K562 (cell line): Measurements from ENCODE around the gene DGLUCY. TPM values are rescaled to one million over a fixed set of nuclear protein-coding genes. Genes with fewer than 3 reads are reported as not detected.

Experiments used
- CBFB ChIP-seq: sonication (generic); formaldehyde crosslinking; IDR thresholded peaks from 2 replicates; pipeline ENCODE4 v1.4.0; 2020; ENCODE audit warnings: mild to moderate bottlenecking, missing genetic modification reagents
- CBX5 ChIP-seq: IDR thresholded peaks from 2 replicates; pipeline ENCODE4 v1.6.1; 2014; ENCODE audit warnings: low read depth, borderline replicate concordance
- CHD2 ChIP-seq: IDR thresholded peaks from 2 replicates; pipeline ENCODE4 v1.6.1; 2011; ENCODE audit warnings: low read depth, low read length
- CREB3L1 ChIP-seq: fragments of 450-650 bp; IDR thresholded peaks from 2 replicates; pipeline ENCODE4 v1.6.1; 2014; ENCODE audit warnings: low read depth, mild to moderate bottlenecking, moderate library complexity, borderline replicate concordance
- E2F1 ChIP-seq: sonication (generic); formaldehyde crosslinking; IDR thresholded peaks from 2 replicates; pipeline ENCODE4 v1.8.1; 2023; ENCODE audit warnings: mild to moderate bottlenecking, missing genetic modification reagents, moderate library complexity
- ESRRA ChIP-seq: fragments of 450-650 bp; IDR thresholded peaks from 2 replicates; pipeline ENCODE4 v1.6.1; 2014; ENCODE audit warnings: low read depth, mild to moderate bottlenecking, moderate library complexity, borderline replicate concordance
- FOXJ2 ChIP-seq: fragments of 200-800 bp; sonication (Bioruptor generic); IDR thresholded peaks from 2 replicates; pipeline ENCODE4 v1.6.1; 2016; ENCODE audit warnings: missing genetic modification characterization, missing compliant biosample characterization
- HMG20B ChIP-seq: fragments of 250-450 bp; sonication (Bioruptor Pico); IDR thresholded peaks from 2 replicates; pipeline ENCODE4 v1.5.0; 2021; ENCODE audit warnings: mild to moderate bottlenecking
- HNRNPK ChIP-seq: fragments of 200-400 bp; formaldehyde crosslinking; IDR thresholded peaks from one replicate; pipeline ENCODE4 v1.6.1; 2018; ENCODE audit warnings: mild to moderate bottlenecking, low read depth, low read length; ENCODE audit not compliant: poor library complexity, severe bottlenecking
- MECOM ChIP-seq: fragments of 250-450 bp; sonication (Bioruptor Pico); IDR thresholded peaks from 2 replicates; pipeline ENCODE4 v1.8.0; 2022; ENCODE audit warnings: inconsistent platforms
- NELFE ChIP-seq: IDR thresholded peaks from 2 replicates; pipeline ENCODE4 v1.6.1; 2011; ENCODE audit warnings: mild to moderate bottlenecking; ENCODE audit not compliant: insufficient read depth, insufficient read length
- PCBP1 ChIP-seq: fragments of 200-400 bp; formaldehyde crosslinking; IDR thresholded peaks from 2 replicates; pipeline ENCODE4 v1.6.1; 2018; ENCODE audit warnings: mild to moderate bottlenecking, low read depth, low read length; ENCODE audit not compliant: poor library complexity, severe bottlenecking
- SMAD4 ChIP-seq: fragments of 250-450 bp; sonication (Bioruptor Pico); conservative IDR thresholded peaks from 2 replicates; pipeline ENCODE4 v1.8.0; 2021; ENCODE audit warnings: inconsistent platforms, mild to moderate bottlenecking, moderate library complexity
- SMARCE1 ChIP-seq: fragments of 450-650 bp; IDR thresholded peaks from 2 replicates; pipeline ENCODE4 v1.7.1; 2016; ENCODE audit warnings: mild to moderate bottlenecking
- SRSF9 ChIP-seq: fragments of 200-400 bp; formaldehyde crosslinking; IDR thresholded peaks from 2 replicates; pipeline ENCODE4 v1.6.1; 2017; ENCODE audit warnings: low read depth, low read length, borderline replicate concordance
- TFE3 ChIP-seq: fragments of 450-650 bp; formaldehyde crosslinking; IDR thresholded peaks from 2 replicates; pipeline ENCODE4 v1.4.0; 2020; ENCODE audit warnings: mild to moderate bottlenecking, mixed read lengths
- XRCC5 ChIP-seq: fragments of 200-400 bp; formaldehyde crosslinking; IDR thresholded peaks from 2 replicates; pipeline ENCODE4 v1.6.1; 2017; ENCODE audit warnings: low read depth, mild to moderate bottlenecking, low read length
- ZNF584 ChIP-seq: fragments of 200-800 bp; sonication (Bioruptor generic); IDR thresholded peaks from 2 replicates; pipeline ENCODE4 v1.6.1; 2016; ENCODE audit warnings: low read depth, mild to moderate bottlenecking, missing genetic modification characterization, missing compliant biosample characterization
- ZNF740 ChIP-seq, 3 experiments: fragments of 200-800 bp in 1 of 3; sonication (Bioruptor generic) in 1 of 3; sonication (generic) in 1 of 3; formaldehyde crosslinking in 1 of 3; IDR thresholded peaks; 2 replicates each; pipeline versions ENCODE4 v1.6.1 to v1.8.0; 2016 to 2022; ENCODE audit warnings: mild to moderate bottlenecking in 2 of 3, missing compliant biosample characterization in 2 of 3, missing genetic modification characterization in 2 of 3, missing genetic modification reagents in 1 of 3
- polyA plus RNA-seq, 8 experiments: library from polyadenylated mRNA; depleted of rRNA in 4 of 8; stranded (reverse) in 5 of 8; unstranded in 3 of 8; fragments of >200 nt; fragmentation: Nextera tagmentation in 2 of 8; fragmentation: Illumina TruSeq in 1 of 8; extraction: Ambion mirVana in 2 of 8; extraction: Trizol in 1 of 8; gene quantifications; 2 replicates each; pipeline versions ENCODE4 v1.2.1 to v1.2.3, GENCODE V29; 2011 to 2014; ENCODE audit warnings: inconsistent platforms in 1 of 8, missing spikeins in 1 of 8
- total RNA-seq, 7 experiments: library from RNA; depleted of rRNA in 6 of 7; stranded (reverse); fragments of >200 nt in 6 of 7; fragmentation: Illumina TruSeq in 2 of 7; extraction: Trizol in 2 of 7; gene quantifications; 2 replicates each; pipeline versions ENCODE4 v1.2.1 to v1.2.3, GENCODE V29; 2011 to 2021; ENCODE audit warnings: low replicate concordance in 1 of 7
- TF ChIP-seq, protein P1 (sequence below): sonication (generic); formaldehyde crosslinking; IDR thresholded peaks from 2 replicates; pipeline ENCODE4 v1.8.1; 2023; ENCODE audit warnings: mild to moderate bottlenecking, missing genetic modification reagents
- TF ChIP-seq, protein P2 (sequence below): sonication (generic); formaldehyde crosslinking; IDR thresholded peaks from 2 replicates; pipeline ENCODE4 v1.8.1; 2022; ENCODE audit warnings: missing genetic modification reagents

The DGLUCY gene
- total and polyA plus RNA-seq, 9 of the 15 experiments (the other 6 are each of a cell fraction or from before 2014, with no cell fraction given) = 9.9 to 28.4 (median 21.0) TPM

DNA sequence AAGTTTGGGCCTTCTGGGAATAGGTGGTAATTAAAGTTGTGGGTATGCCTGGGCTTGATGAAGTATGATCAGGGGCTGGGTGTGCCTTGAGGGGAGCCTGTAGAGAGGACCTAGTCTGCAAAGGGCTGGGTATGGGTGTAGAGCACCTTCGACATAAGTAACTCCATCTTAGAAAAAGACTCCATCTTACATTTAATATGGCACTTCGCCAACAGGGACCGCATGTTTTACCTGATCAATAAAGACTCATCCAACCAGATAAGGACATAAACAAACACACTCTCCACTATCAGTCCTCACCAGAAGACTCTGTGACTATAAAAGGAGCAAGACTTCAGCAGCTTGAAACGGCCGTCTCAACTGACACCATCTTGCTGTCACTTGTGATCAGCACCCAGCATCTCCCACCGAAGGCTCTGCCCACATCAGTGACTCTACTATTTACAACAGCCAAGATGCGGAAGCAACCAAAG lies 154.1 kb downstream of the DGLUCY start (continued):
- no peak for TF ChIP-seq ZNF740 (CRISPR knock-in tag; IDR thresholded peaks at IDR 0.05)
- TF ChIP-seq ZNF740 (tag; IDR thresholded peaks at IDR 0.05) = peak in 1 of 2 experiments; percentile 97; a peak in 2 of 4 replicates
- peak; percentile 98 for TF ChIP-seq SMAD4 (CRISPR knock-in tag)
- TF ChIP-seq HMG20B (CRISPR knock-in tag) = no peak
- peak; percentile 83 for TF ChIP-seq SMARCE1
- TF ChIP-seq ZNF584 (CRISPR knock-in tag) = peak; percentile 98
- TF ChIP-seq MECOM (CRISPR knock-in tag) = peak; percentile 94
- TF ChIP-seq PCBP1 = no peak
- TF ChIP-seq HNRNPK = no peak
- TF ChIP-seq E2F1 = no peak
- TF ChIP-seq, protein P1, sequence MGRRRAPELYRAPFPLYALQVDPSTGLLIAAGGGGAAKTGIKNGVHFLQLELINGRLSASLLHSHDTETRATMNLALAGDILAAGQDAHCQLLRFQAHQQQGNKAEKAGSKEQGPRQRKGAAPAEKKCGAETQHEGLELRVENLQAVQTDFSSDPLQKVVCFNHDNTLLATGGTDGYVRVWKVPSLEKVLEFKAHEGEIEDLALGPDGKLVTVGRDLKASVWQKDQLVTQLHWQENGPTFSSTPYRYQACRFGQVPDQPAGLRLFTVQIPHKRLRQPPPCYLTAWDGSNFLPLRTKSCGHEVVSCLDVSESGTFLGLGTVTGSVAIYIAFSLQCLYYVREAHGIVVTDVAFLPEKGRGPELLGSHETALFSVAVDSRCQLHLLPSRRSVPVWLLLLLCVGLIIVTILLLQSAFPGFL (CRISPR knock-in tag) = no peak
- TF ChIP-seq XRCC5 = no peak
- TF ChIP-seq FOXJ2 = peak; percentile 84; the same call in 1 of the 2 replicates
- no peak for TF ChIP-seq CREB3L1
- no peak for TF ChIP-seq CBFB (CRISPR knock-in tag)
- no peak for TF ChIP-seq SRSF9
- no peak for TF ChIP-seq CHD2
- TF ChIP-seq CBX5 = no peak
- no peak for TF ChIP-seq NELFE
- peak; percentile 65 for TF ChIP-seq TFE3 (CRISPR knock-in tag)
- TF ChIP-seq, protein P2, sequence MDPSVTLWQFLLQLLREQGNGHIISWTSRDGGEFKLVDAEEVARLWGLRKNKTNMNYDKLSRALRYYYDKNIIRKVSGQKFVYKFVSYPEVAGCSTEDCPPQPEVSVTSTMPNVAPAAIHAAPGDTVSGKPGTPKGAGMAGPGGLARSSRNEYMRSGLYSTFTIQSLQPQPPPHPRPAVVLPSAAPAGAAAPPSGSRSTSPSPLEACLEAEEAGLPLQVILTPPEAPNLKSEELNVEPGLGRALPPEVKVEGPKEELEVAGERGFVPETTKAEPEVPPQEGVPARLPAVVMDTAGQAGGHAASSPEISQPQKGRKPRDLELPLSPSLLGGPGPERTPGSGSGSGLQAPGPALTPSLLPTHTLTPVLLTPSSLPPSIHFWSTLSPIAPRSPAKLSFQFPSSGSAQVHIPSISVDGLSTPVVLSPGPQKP = no peak
- TF ChIP-seq ESRRA = no peak
